ENCODE data around the gene PRLHR.

DNA sequence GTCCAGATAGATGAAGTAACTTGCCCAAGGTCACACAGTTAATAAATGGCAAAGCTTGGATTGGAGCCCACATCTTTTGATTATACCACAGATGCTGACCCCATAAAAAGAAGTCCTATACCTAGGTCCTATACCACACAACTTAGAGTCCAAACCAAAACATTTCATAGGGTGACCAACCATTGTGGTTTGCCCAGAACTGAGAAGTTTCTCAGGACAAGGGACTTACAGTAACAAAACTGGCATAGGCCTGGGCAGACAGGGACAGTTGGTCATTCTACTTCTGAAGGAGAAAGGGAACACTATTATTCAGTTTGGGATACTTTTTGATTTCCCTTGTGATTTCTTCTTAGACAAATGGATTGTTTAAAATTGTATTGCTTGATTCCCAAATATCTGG is 32.9 kb upstream of the PRLHR start:
- TF ChIP-seq MAX (IDR thresholded peaks at IDR 0.05) (no peak), TAF1 (IDR thresholded peaks at IDR 0.05; ENCODE audit: low read depth) (no peak), EP300 (IDR thresholded peaks at IDR 0.05; ENCODE audit: borderline replicate concordance) (no peak), TCF12 (IDR thresholded peaks at IDR 0.05; ENCODE audit: low read depth) (no peak), RAD21 (IDR thresholded peaks at IDR 0.05; ENCODE audit: low read depth) (no peak), FOXM1 (IDR thresholded peaks at IDR 0.05; ENCODE audit: borderline replicate concordance, low read depth) (no peak), CEBPB (IDR thresholded peaks at IDR 0.05) (no peak), YY1 (IDR thresholded peaks at IDR 0.05; ENCODE audit: low read depth) (no peak), REST (IDR thresholded peaks at IDR 0.05; ENCODE audit: low read depth) (no peak), CREB1 (IDR thresholded peaks at IDR 0.05; ENCODE audit: low read depth) (no peak), TEAD4 (IDR thresholded peaks at IDR 0.05) (no peak), NFIC (IDR thresholded peaks at IDR 0.05) (no peak)
- TF ChIP-seq, protein P1, sequence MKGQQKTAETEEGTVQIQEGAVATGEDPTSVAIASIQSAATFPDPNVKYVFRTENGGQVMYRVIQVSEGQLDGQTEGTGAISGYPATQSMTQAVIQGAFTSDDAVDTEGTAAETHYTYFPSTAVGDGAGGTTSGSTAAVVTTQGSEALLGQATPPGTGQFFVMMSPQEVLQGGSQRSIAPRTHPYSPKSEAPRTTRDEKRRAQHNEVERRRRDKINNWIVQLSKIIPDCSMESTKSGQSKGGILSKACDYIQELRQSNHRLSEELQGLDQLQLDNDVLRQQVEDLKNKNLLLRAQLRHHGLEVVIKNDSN (IDR thresholded peaks at IDR 0.05), result no peak

Measured in Ishikawa (cell line).